ENCODE measurements around the gene PRKN. TPM values are rescaled to one million over a fixed set of nuclear protein-coding genes. Genes with fewer than 3 reads are reported as not detected.

Gene PRKN
- total and polyA plus RNA-seq, 9 of the 15 experiments (the other 6 are each of a cell fraction or from before 2014, with no cell fraction given): 0.03 to 0.96 (median 0.15) TPM; not detected in 2

DNA sequence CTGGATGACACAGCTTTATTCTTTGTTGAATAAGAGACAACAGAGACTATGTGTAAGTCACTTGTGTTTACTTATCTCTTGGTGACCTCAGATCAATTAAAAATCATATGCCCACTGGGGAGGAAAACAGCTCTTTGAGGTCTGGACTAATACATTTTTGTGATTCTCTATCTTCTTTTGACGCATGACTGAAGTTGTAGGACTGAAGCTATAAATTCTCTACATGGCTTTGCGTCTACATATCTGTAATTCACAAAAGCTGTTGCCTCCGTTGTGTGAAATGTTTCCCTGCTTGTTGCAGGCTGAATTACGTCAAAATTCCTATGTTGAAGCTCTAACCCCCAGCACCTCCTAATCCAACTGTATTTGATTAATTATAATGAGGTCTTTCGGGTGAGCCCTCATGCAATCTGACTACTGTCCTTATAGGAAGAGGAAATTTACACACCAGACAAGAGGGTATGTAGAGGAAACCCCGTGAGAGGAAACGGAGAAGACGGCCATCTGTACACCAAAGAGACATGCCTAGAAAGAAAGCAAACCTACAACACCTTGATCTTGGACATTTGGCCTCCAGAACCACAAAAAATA, 481.6 kb downstream of the PRKN start:
- intact Hi-C loops (cut with micrococcal nuclease): no loop called here
- Histone ChIP-seq H3K9me3 (replicated peaks; ENCODE audit: control insufficient read depth, insufficient read depth, low read depth, low read length) (no peaks in the 10 kb centered on the region), H3K9me1 (ENCODE audit: control insufficient read depth, insufficient read depth, low read length) (no peaks in the 10 kb centered on the region), H3K27me3 (ENCODE audit: control insufficient read depth in 2 of 2, insufficient read depth in 2 of 2, low read length in 2 of 2) (no peaks in the 10 kb centered on the region), H2AFZ (ENCODE audit: low read depth, low read length) (no peak overlapping the region), H3K36me3 (ENCODE audit: control insufficient read depth, insufficient read depth, low read length) (no peaks in the 10 kb centered on the region), H3K79me2 (ENCODE audit: control insufficient read depth, insufficient read depth, low read length) (no peaks in the 10 kb centered on the region), H3K9ac (ENCODE audit: insufficient read depth in 1 of 2, low read depth in 2 of 2, low read length in 2 of 2) (no peak overlapping the region), H3K4me2 (ENCODE audit: insufficient read depth, low read length) (no peak overlapping the region), H3K4me3 (no peak overlapping the region), H3K27ac (ENCODE audit: extremely low read depth, low read depth, low read length) (no peak overlapping the region), H4K20me1 (replicated peaks; ENCODE audit: control insufficient read depth, insufficient read depth, low read length) (no peaks in the 10 kb centered on the region), H3K4me1 (replicated peaks in 1 of 2; ENCODE audit: control insufficient read depth in 2 of 2, insufficient read depth in 2 of 2, low read length in 2 of 2) (no peaks in the 10 kb centered on the region)
- no peak for TF ChIP-seq ZNF696 (CRISPR knock-in tag; conservative IDR thresholded peaks at IDR 0.05)
- TF ChIP-seq ZNF143 (CRISPR knock-in tag; IDR thresholded peaks at IDR 0.05): no peak
- no peak for TF ChIP-seq KAT7 (CRISPR knock-in tag; IDR thresholded peaks at IDR 0.05; ENCODE audit: borderline replicate concordance)
- no peak for TF ChIP-seq HOXB6 (CRISPR knock-in tag; IDR thresholded peaks at IDR 0.05; ENCODE audit: borderline replicate concordance)
- no peak for TF ChIP-seq MCM3 (IDR thresholded peaks at IDR 0.05)
- no peak for TF ChIP-seq ZNF778 (CRISPR knock-in tag; IDR thresholded peaks at IDR 0.05)
- DNase-seq (ENCODE audit: extremely low read depth in 1 of 4, low spot score in 3 of 4) (no peak), FAIRE-seq (no peak), ATAC-seq (no peak)
- in situ Hi-C loops (cut with MboI): no loop called here
- POLR2A ChIA-PET: interaction anchor here (0.7 kb wide), 1 partner anchor 649 kb away, joined by 3 read pairs; no protein-coding TSS in a partner anchor
- CTCF ChIA-PET (ENCODE audit: low intra/inter-chr PET ratio): no interaction called here
- no TSS peak for BruUV-seq (replicated peaks)
- WGBS (ENCODE audit: insufficient coverage, low coverage, missing lambda C conversion rate): 0% methylated on average over 8 of the region's 8 CpGs

DNA sequence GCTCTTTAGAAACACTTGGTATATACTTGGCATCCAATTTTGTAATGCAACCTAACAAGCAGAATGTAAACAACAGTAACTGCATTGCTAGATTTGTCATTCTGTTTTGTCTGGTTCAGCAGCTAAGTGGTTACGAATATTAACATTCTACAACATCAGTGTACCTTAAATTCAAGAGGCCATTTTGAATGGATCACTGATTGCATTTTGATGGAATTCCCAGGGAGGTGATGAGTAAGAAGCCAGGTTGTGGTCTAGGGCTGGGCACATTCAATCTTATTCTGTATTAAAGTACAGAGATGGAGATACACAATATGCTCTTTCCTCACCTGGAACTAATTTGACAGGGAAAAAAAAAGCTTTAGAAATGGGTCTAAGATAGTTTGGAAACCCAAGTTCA, 483.5 kb downstream of the PRKN start:
- Histone ChIP-seq H3K36me3 (ENCODE audit: control insufficient read depth, insufficient read depth, low read length) (no peaks in the 10 kb centered on the region), H3K9ac (ENCODE audit: insufficient read depth in 1 of 2, low read depth in 2 of 2, low read length in 2 of 2) (no peak overlapping the region), H3K4me1 (replicated peaks in 1 of 2; ENCODE audit: control insufficient read depth in 2 of 2, insufficient read depth in 2 of 2, low read length in 2 of 2) (no peaks in the 10 kb centered on the region), H3K79me2 (ENCODE audit: control insufficient read depth, insufficient read depth, low read length) (no peaks in the 10 kb centered on the region), H3K9me1 (ENCODE audit: control insufficient read depth, insufficient read depth, low read length) (no peaks in the 10 kb centered on the region), H3K9me3 (replicated peaks; ENCODE audit: control insufficient read depth, insufficient read depth, low read depth, low read length) (no peaks in the 10 kb centered on the region), H3K4me3 (no peak overlapping the region), H3K27ac (ENCODE audit: extremely low read depth, low read depth, low read length) (no peak overlapping the region), H2AFZ (ENCODE audit: low read depth, low read length) (no peak overlapping the region), H3K27me3 (ENCODE audit: control insufficient read depth in 2 of 2, insufficient read depth in 2 of 2, low read length in 2 of 2) (no peaks in the 10 kb centered on the region), H3K4me2 (ENCODE audit: insufficient read depth, low read length) (no peak overlapping the region), H4K20me1 (replicated peaks; ENCODE audit: control insufficient read depth, insufficient read depth, low read length) (no peaks in the 10 kb centered on the region)
- no peak for ATAC-seq
- BruUV-seq (replicated peaks): no TSS peak
- no peak for FAIRE-seq
- POLR2A ChIA-PET: interaction anchor here (0.6 to 0.8 kb wide), 2 partner anchors 14 to 57 kb away, joined by 3 to 4 read pairs; no protein-coding TSS in a partner anchor
- DNase-seq (ENCODE audit: extremely low read depth in 1 of 4, low spot score in 3 of 4): no peak
- in situ Hi-C loops (cut with MboI): no loop called here
- CTCF ChIA-PET (ENCODE audit: low intra/inter-chr PET ratio): no interaction called here
- intact Hi-C loops (cut with micrococcal nuclease): no loop called here
- 7% methylated on average over 1 of the region's 1 CpG for WGBS (ENCODE audit: insufficient coverage, low coverage, missing lambda C conversion rate)
- TF ChIP-seq MAFK (IDR thresholded peaks at IDR 0.05; ENCODE audit: low read length) (no peak), STAT5B (CRISPR knock-in tag; IDR thresholded peaks at IDR 0.05) (no peak), CBX1 (IDR thresholded peaks at IDR 0.05; ENCODE audit: low read depth) (no peak), SMARCC2 (IDR thresholded peaks at IDR 0.05; ENCODE audit: low read depth) (no peak), NR2C1 (IDR thresholded peaks at IDR 0.05) (no peak), NR2C1 (tag; IDR thresholded peaks at IDR 0.05) (no peak)
- TF ChIP-seq, protein P1, sequence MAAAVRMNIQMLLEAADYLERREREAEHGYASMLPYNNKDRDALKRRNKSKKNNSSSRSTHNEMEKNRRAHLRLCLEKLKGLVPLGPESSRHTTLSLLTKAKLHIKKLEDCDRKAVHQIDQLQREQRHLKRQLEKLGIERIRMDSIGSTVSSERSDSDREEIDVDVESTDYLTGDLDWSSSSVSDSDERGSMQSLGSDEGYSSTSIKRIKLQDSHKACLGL (CRISPR knock-in tag; IDR thresholded peaks at IDR 0.05; ENCODE audit: borderline replicate concordance, poor library complexity, severe bottlenecking): no peak
- TF ChIP-seq, protein P2, sequence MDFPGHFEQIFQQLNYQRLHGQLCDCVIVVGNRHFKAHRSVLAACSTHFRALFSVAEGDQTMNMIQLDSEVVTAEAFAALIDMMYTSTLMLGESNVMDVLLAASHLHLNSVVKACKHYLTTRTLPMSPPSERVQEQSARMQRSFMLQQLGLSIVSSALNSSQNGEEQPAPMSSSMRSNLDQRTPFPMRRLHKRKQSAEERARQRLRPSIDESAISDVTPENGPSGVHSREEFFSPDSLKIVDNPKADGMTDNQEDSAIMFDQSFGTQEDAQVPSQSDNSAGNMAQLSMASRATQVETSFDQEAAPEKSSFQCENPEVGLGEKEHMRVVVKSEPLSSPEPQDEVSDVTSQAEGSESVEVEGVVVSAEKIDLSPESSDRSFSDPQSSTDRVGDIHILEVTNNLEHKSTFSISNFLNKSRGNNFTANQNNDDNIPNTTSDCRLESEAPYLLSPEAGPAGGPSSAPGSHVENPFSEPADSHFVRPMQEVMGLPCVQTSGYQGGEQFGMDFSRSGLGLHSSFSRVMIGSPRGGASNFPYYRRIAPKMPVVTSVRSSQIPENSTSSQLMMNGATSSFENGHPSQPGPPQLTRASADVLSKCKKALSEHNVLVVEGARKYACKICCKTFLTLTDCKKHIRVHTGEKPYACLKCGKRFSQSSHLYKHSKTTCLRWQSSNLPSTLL (IDR thresholded peaks at IDR 0.05): no peak
- TF ChIP-seq, protein P3, sequence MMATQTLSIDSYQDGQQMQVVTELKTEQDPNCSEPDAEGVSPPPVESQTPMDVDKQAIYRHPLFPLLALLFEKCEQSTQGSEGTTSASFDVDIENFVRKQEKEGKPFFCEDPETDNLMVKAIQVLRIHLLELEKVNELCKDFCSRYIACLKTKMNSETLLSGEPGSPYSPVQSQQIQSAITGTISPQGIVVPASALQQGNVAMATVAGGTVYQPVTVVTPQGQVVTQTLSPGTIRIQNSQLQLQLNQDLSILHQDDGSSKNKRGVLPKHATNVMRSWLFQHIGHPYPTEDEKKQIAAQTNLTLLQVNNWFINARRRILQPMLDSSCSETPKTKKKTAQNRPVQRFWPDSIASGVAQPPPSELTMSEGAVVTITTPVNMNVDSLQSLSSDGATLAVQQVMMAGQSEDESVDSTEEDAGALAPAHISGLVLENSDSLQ (IDR thresholded peaks at IDR 0.05): no peak
